Ishikawa (cell line): Measurements from ENCODE around the gene CIB2.

Experiments
- CREB1 ChIP-seq: IDR thresholded peaks from 2 replicates; pipeline ENCODE4 v1.6.1; 2012; ENCODE audit warnings: low read depth
- EGR1 ChIP-seq: IDR thresholded peaks from 2 replicates; pipeline ENCODE4 v1.6.1; 2012
- EP300 ChIP-seq: IDR thresholded peaks from 2 replicates; pipeline ENCODE4 v1.6.1; 2012; ENCODE audit warnings: borderline replicate concordance
- FOXM1 ChIP-seq: IDR thresholded peaks from 2 replicates; pipeline ENCODE4 v1.6.1; 2012; ENCODE audit warnings: low read depth, borderline replicate concordance
- RAD21 ChIP-seq: IDR thresholded peaks from 2 replicates; pipeline ENCODE4 v1.6.1; 2012; ENCODE audit warnings: low read depth
- TAF1 ChIP-seq: IDR thresholded peaks from 2 replicates; pipeline ENCODE4 v1.6.1; 2012; ENCODE audit warnings: low read depth, mild to moderate bottlenecking
- TCF12 ChIP-seq: IDR thresholded peaks from 2 replicates; pipeline ENCODE4 v1.6.1; 2012; ENCODE audit warnings: low read depth
- TEAD4 ChIP-seq: IDR thresholded peaks from 2 replicates; pipeline ENCODE4 v1.6.1; 2012
- YY1 ChIP-seq: IDR thresholded peaks from 2 replicates; pipeline ENCODE4 v1.6.1; 2012; ENCODE audit warnings: low read depth
- ZBTB7A ChIP-seq: IDR thresholded peaks from 2 replicates; pipeline ENCODE4 v1.6.1; 2012; ENCODE audit warnings: low read depth
- TF ChIP-seq, protein P1 (sequence below): IDR thresholded peaks from 2 replicates; pipeline ENCODE4 v1.6.1; 2012
- TF ChIP-seq, protein P2 (sequence below): IDR thresholded peaks from 2 replicates; pipeline ENCODE4 v1.6.1; 2012
- TF ChIP-seq, protein P3 (sequence below): IDR thresholded peaks from 2 replicates; pipeline ENCODE4 v1.6.1; 2012; ENCODE audit warnings: low read depth, mild to moderate bottlenecking

Gene CIB2

GRCh38 chr15:78055919-78056713, 75.1 kb downstream of the CIB2 start:
- TF ChIP-seq EGR1: no peak
- TF ChIP-seq FOXM1: no peak
- TF ChIP-seq, protein P1, sequence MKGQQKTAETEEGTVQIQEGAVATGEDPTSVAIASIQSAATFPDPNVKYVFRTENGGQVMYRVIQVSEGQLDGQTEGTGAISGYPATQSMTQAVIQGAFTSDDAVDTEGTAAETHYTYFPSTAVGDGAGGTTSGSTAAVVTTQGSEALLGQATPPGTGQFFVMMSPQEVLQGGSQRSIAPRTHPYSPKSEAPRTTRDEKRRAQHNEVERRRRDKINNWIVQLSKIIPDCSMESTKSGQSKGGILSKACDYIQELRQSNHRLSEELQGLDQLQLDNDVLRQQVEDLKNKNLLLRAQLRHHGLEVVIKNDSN: no peak
- TF ChIP-seq, protein P2, sequence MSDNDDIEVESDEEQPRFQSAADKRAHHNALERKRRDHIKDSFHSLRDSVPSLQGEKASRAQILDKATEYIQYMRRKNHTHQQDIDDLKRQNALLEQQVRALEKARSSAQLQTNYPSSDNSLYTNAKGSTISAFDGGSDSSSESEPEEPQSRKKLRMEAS: no peak
- TF ChIP-seq TCF12: no peak
- TF ChIP-seq ZBTB7A: no peak
- no peak for TF ChIP-seq YY1
- no peak for TF ChIP-seq EP300
- TF ChIP-seq, protein P3, sequence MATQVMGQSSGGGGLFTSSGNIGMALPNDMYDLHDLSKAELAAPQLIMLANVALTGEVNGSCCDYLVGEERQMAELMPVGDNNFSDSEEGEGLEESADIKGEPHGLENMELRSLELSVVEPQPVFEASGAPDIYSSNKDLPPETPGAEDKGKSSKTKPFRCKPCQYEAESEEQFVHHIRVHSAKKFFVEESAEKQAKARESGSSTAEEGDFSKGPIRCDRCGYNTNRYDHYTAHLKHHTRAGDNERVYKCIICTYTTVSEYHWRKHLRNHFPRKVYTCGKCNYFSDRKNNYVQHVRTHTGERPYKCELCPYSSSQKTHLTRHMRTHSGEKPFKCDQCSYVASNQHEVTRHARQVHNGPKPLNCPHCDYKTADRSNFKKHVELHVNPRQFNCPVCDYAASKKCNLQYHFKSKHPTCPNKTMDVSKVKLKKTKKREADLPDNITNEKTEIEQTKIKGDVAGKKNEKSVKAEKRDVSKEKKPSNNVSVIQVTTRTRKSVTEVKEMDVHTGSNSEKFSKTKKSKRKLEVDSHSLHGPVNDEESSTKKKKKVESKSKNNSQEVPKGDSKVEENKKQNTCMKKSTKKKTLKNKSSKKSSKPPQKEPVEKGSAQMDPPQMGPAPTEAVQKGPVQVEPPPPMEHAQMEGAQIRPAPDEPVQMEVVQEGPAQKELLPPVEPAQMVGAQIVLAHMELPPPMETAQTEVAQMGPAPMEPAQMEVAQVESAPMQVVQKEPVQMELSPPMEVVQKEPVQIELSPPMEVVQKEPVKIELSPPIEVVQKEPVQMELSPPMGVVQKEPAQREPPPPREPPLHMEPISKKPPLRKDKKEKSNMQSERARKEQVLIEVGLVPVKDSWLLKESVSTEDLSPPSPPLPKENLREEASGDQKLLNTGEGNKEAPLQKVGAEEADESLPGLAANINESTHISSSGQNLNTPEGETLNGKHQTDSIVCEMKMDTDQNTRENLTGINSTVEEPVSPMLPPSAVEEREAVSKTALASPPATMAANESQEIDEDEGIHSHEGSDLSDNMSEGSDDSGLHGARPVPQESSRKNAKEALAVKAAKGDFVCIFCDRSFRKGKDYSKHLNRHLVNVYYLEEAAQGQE: no peak

DNA sequence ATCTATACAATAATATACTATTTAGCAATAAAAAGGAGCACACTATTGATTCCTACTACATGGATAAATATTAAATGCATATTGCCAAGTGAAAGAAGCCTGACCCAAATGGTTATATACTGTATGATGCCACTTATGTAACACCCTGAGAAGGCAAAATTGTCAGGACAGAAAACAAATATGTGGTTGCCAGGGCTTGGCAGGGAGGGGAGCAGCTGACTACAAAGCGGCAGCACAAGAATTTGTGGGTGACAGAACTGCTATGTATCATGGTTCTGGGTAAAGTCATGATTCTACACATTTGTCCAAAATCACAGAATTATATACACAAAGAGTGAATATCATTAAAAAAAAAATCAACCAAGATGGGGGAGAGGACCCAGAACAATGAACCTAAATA, 76.3 kb downstream of the CIB2 start:
- TF ChIP-seq TEAD4 (no peak), TCF12 (no peak), EP300 (no peak), ZBTB7A (no peak), YY1 (no peak), EGR1 (no peak), CREB1 (no peak), RAD21 (no peak), FOXM1 (no peak), TAF1 (no peak)
- TF ChIP-seq, protein P2: no peak
- TF ChIP-seq, protein P1: no peak
